K562 (cell line): Measurements from ENCODE around the gene PRDM16. TPM values are rescaled to one million over a fixed set of nuclear protein-coding genes. Genes with fewer than 3 reads are reported as not detected.
A peak's percentile ranks its signal among the peaks of the same experiment; 100 is the strongest.

Experiments used
- ATAC-seq: fragments of 200-7000 bp; cut with Tn5 transposase; 3 replicates; pipeline ENCODE4 v1.9.1; 2020; ENCODE audit warnings: moderate library complexity
- BruUV-seq: library from RNA; stranded (reverse); fragments of 400-500 nt; replicated peaks from 2 replicates; lab custom pipeline; 2021; lab: Mats Ljungman, UMichigan
- CTCF ChIA-PET: fragments of 300-600 bp; formaldehyde crosslinking; extraction: SDS; loops from one replicate; lab custom pipeline; 2021; ENCODE audit warnings: low intra/inter-chr PET ratio; lab: Yijun Ruan, JAX
- POLR2A ChIA-PET: fragments of 300-600, 350-650 bp; sonication (Branson Sonifier 250); formaldehyde crosslinking; extraction: SDS; loops from one replicate; lab custom pipeline; 2021; ENCODE audit warnings: antibody characterized with exemption, inconsistent platforms; lab: Yijun Ruan, JAX
- DNase-seq, 4 experiments: peaks; one replicate each; pipeline versions ENCODE4 v3.0.0 to v3.0.0-alpha.2; 2011 to 2018; ENCODE audit warnings: low spot score in 3 of 4, mixed read lengths in 3 of 4; ENCODE audit errors: extremely low read depth in 1 of 4
- FAIRE-seq: peaks from 2 replicates; lab custom pipeline; 2011; peaks lifted over from hg19 to GRCh38; lab: Jason Lieb, UNC
- H2AFZ ChIP-seq: 2 replicates; pipeline ENCODE4 v1.6.0; 2011; ENCODE audit warnings: low read depth, low read length, control low read depth, inconsistent platforms
- H3K27ac ChIP-seq: fragments of 200-600 bp; 3 replicates; pipeline ENCODE4 v1.8.0; 2011; ENCODE audit warnings: low read depth, mild to moderate bottlenecking, control low read depth, inconsistent platforms, low read length, moderate library complexity, mixed read lengths; ENCODE audit errors: extremely low read depth
- H3K27me3 ChIP-seq, 2 experiments: fragments of 300-600 bp in 1 of 2; 2 replicates in 1 of 2; 3 replicates in 1 of 2; pipeline versions ENCODE4 v1.6.0 to v1.8.0; 2011; ENCODE audit warnings: inconsistent platforms in 2 of 2, low read length in 2 of 2, mild to moderate bottlenecking in 1 of 2, mixed read lengths in 1 of 2, moderate library complexity in 1 of 2; ENCODE audit not compliant: control insufficient read depth in 2 of 2, insufficient read depth in 2 of 2
- H3K36me3 ChIP-seq: fragments of 300-600 bp; 3 replicates; pipeline ENCODE4 v1.8.0; 2011; ENCODE audit warnings: mild to moderate bottlenecking, low read length, inconsistent platforms; ENCODE audit not compliant: control insufficient read depth, insufficient read depth
- H3K4me1 ChIP-seq, 2 experiments: fragments of 200-600 bp in 1 of 2; replicated peaks in 1 of 2; 2 replicates in 1 of 2; 3 replicates in 1 of 2; pipeline versions ENCODE4 v1.5.1 to v1.8.0; 2011; ENCODE audit warnings: inconsistent platforms in 2 of 2, low read length in 2 of 2, mild to moderate bottlenecking in 1 of 2, mixed read lengths in 1 of 2, moderate library complexity in 1 of 2; ENCODE audit not compliant: control insufficient read depth in 2 of 2, insufficient read depth in 2 of 2
- H3K4me2 ChIP-seq: 2 replicates; pipeline ENCODE4 v1.6.1; 2011; ENCODE audit warnings: low read length, control low read depth, inconsistent platforms, mixed read lengths; ENCODE audit not compliant: insufficient read depth
- H3K4me3 ChIP-seq: fragments of 200-600 bp; sonication (generic), shearing (Covaris generic); 2 replicates; pipeline ENCODE4 v1.5.1; 2016; ENCODE audit warnings: control low read depth, inconsistent platforms
- H3K79me2 ChIP-seq: fragments of 200-600 bp; 3 replicates; pipeline ENCODE4 v1.8.0; 2011; ENCODE audit warnings: low read length, inconsistent platforms; ENCODE audit not compliant: control insufficient read depth, insufficient read depth
- H3K9ac ChIP-seq, 2 experiments: 2 replicates each; pipeline versions ENCODE4 v1.6.0 to v1.6.1; 2011; ENCODE audit warnings: low read depth in 2 of 2, low read length in 2 of 2, control low read depth in 1 of 2, inconsistent platforms in 1 of 2, mild to moderate bottlenecking in 1 of 2, mixed read lengths in 1 of 2; ENCODE audit not compliant: insufficient read depth in 1 of 2
- H3K9me1 ChIP-seq: one replicate; pipeline ENCODE4 v1.6.0; 2011; ENCODE audit warnings: inconsistent platforms, mild to moderate bottlenecking, low read length, moderate library complexity; ENCODE audit not compliant: control insufficient read depth, insufficient read depth
- H3K9me3 ChIP-seq: replicated peaks from 2 replicates; pipeline ENCODE4 v1.5.1; 2011; ENCODE audit warnings: low read depth, low read length, inconsistent platforms; ENCODE audit not compliant: control insufficient read depth, insufficient read depth
- H4K20me1 ChIP-seq: replicated peaks from 2 replicates; pipeline ENCODE4 v1.6.1; 2011; ENCODE audit warnings: low read length, inconsistent platforms, mixed read lengths; ENCODE audit not compliant: control insufficient read depth, insufficient read depth
- ATF3 ChIP-seq, 2 experiments: fragments of 450-650 bp in 1 of 2; sonication (generic) in 1 of 2; formaldehyde crosslinking in 1 of 2; IDR thresholded peaks in 1 of 2; conservative IDR thresholded peaks in 1 of 2; 2 replicates each; pipeline versions ENCODE4 v1.6.1 to v1.8.1; 2016 to 2023; ENCODE audit warnings: mild to moderate bottlenecking in 2 of 2, moderate library complexity in 2 of 2, inconsistent platforms in 1 of 2, missing genetic modification reagents in 1 of 2
- CTBP1 ChIP-seq: fragments of 450-650 bp; IDR thresholded peaks from 2 replicates; pipeline ENCODE4 v1.6.1; 2016; ENCODE audit warnings: borderline replicate concordance
- E2F5 ChIP-seq: sonication (generic); formaldehyde crosslinking; IDR thresholded peaks from 2 replicates; pipeline ENCODE4 v1.8.0; 2022; ENCODE audit warnings: mild to moderate bottlenecking, missing genetic modification reagents
- ETV6 ChIP-seq, 3 experiments: fragments of 150-350 bp in 1 of 3; sonication (generic) in 1 of 3; formaldehyde crosslinking in 1 of 3; IDR thresholded peaks; 2 replicates each; pipeline versions ENCODE4 v1.6.1 to v1.8.0; 2014 to 2022; ENCODE audit warnings: borderline replicate concordance in 2 of 3, low read depth in 2 of 3, antibody characterized with exemption in 1 of 3, low read length in 1 of 3, mild to moderate bottlenecking in 1 of 3, missing genetic modification reagents in 1 of 3
- L3MBTL2 ChIP-seq: fragments of 450-650 bp; IDR thresholded peaks from 2 replicates; pipeline ENCODE4 v1.6.1; 2016; ENCODE audit warnings: mild to moderate bottlenecking, moderate library complexity
- MCM7 ChIP-seq, 2 experiments: fragments of 450-650 bp; IDR thresholded peaks; 2 replicates each; pipeline ENCODE4 v1.6.1; 2016 to 2018
- NCOA2 ChIP-seq, 2 experiments: fragments of 450-650 bp; IDR thresholded peaks; 2 replicates each; pipeline ENCODE4 v1.6.1; 2018; ENCODE audit warnings: mild to moderate bottlenecking in 2 of 2, moderate library complexity in 1 of 2; ENCODE audit not compliant: partially characterized antibody in 2 of 2
- PTRF ChIP-seq: fragments of 450-650 bp; IDR thresholded peaks from 2 replicates; pipeline ENCODE4 v1.6.1; 2016; ENCODE audit warnings: mild to moderate bottlenecking, missing genetic modification characterization, missing compliant biosample characterization
- RFX1 ChIP-seq: fragments of 450-650 bp; IDR thresholded peaks from 2 replicates; pipeline ENCODE4 v1.6.1; 2016; ENCODE audit warnings: mild to moderate bottlenecking, moderate library complexity
- SMARCE1 ChIP-seq: fragments of 450-650 bp; IDR thresholded peaks from 2 replicates; pipeline ENCODE4 v1.7.1; 2016; ENCODE audit warnings: mild to moderate bottlenecking
- SOX6 ChIP-seq: fragments of 450-650 bp; IDR thresholded peaks from 2 replicates; pipeline ENCODE4 v1.6.1; 2014; ENCODE audit warnings: mild to moderate bottlenecking
- STAT6 ChIP-seq: sonication (generic); formaldehyde crosslinking; IDR thresholded peaks from 2 replicates; pipeline ENCODE4 v1.8.1; 2023; ENCODE audit warnings: mild to moderate bottlenecking, missing genetic modification reagents
- TAF1 ChIP-seq: IDR thresholded peaks from 2 replicates; pipeline ENCODE4 v1.6.1; 2011; ENCODE audit warnings: mild to moderate bottlenecking, low read length, moderate library complexity; ENCODE audit not compliant: insufficient read depth, control insufficient read depth, severe bottlenecking; ENCODE audit errors: extremely low read depth
- ZNF436 ChIP-seq: fragments of 250-450, 450-650 bp; sonication (Bioruptor Pico); formaldehyde crosslinking; IDR thresholded peaks from 2 replicates; pipeline ENCODE4 v1.7.0; 2020; ENCODE audit warnings: mild to moderate bottlenecking
- ZNF764 ChIP-seq: fragments of 250-450 bp; sonication (Bioruptor Pico); IDR thresholded peaks from 2 replicates; pipeline ENCODE4 v1.4.0; 2020; ENCODE audit warnings: low read depth, mild to moderate bottlenecking, moderate library complexity
- WGBS: fragments of 100-300 bp; shearing (Covaris generic); methylation state at CpG from one replicate; pipeline ENCODE4 v1.1.6; 2016; ENCODE audit warnings: low coverage, mixed read lengths; ENCODE audit not compliant: insufficient coverage; ENCODE audit errors: missing lambda C conversion rate; 5-methylcytosine and 5-hydroxymethylcytosine counted together
- in situ Hi-C: fragments of 300-500 bp; cut with MboI; formaldehyde crosslinking; loops from 4 replicates; pipeline ENCODE4 v1.15.0; 2018; ENCODE audit warnings: inconsistent platforms, mixed read lengths
- intact Hi-C: fragments of 100-400 bp; cut with micrococcal nuclease; formaldehyde crosslinking; loops from 2 replicates; pipeline ENCODE4 v1.14.2; 2022
- polyA plus RNA-seq, 8 experiments: library from polyadenylated mRNA; depleted of rRNA in 4 of 8; stranded (reverse) in 5 of 8; unstranded in 3 of 8; fragments of >200 nt; fragmentation: Nextera tagmentation in 2 of 8; fragmentation: Illumina TruSeq in 1 of 8; extraction: Ambion mirVana in 2 of 8; extraction: Trizol in 1 of 8; gene quantifications; 2 replicates each; pipeline versions ENCODE4 v1.2.1 to v1.2.3, GENCODE V29; 2011 to 2014; ENCODE audit warnings: inconsistent platforms in 1 of 8, missing spikeins in 1 of 8
- total RNA-seq, 7 experiments: library from RNA; depleted of rRNA in 6 of 7; stranded (reverse); fragments of >200 nt in 6 of 7; fragmentation: Illumina TruSeq in 2 of 7; extraction: Trizol in 2 of 7; gene quantifications; 2 replicates each; pipeline versions ENCODE4 v1.2.1 to v1.2.3, GENCODE V29; 2011 to 2021; ENCODE audit warnings: low replicate concordance in 1 of 7

The PRDM16 gene
- total and polyA plus RNA-seq, 9 of the 15 experiments (the other 6 are each of a cell fraction or from before 2014, with no cell fraction given): 0.10 to 0.27 TPM; not detected in 7

- peak; percentile 74 to 92 (median 86) for DNase-seq
- in situ Hi-C loops (no loop called here), intact Hi-C loops (loop anchor here (1.0 kb wide), 2 partner anchors 30 to 165 kb away; no protein-coding TSS in a partner anchor)
- Histone ChIP-seq H2AFZ (peak within 1 kb of the TSS; percentile 57), H3K9me3 (no peaks in the 10 kb centered on the region), H4K20me1 (peaks cover 31% of the 10 kb centered on the region), H3K79me2 (no peaks in the 10 kb centered on the region), H3K9ac (peak within 1 kb of the TSS in 1 of 2 experiments; percentile 72; a peak in 3 of 4 replicates), H3K4me1 (peaks cover 0 to 39% of the 10 kb centered on the region in 2 experiments; a peak in 3 of 5 replicates), H3K9me1 (no peaks in the 10 kb centered on the region), H3K27me3 (peaks cover 9 to 37% of the 10 kb centered on the region in 2 experiments; a peak in 4 of 5 replicates), H3K27ac (no peak within 1 kb of the TSS), H3K36me3 (no peaks in the 10 kb centered on the region), H3K4me3 (peak within 1 kb of the TSS; percentile 38), H3K4me2 (peak within 1 kb of the TSS; percentile 37)
- no TSS peak for BruUV-seq
- no peak for FAIRE-seq
- WGBS: 5% methylated on average over 36 of the region's 84 CpGs
- ChIA-PET POLR2A (interaction anchor here (0.6 to 1.5 kb wide), 4 partner anchors 13 to 176 kb away, joined by 3 to 6 read pairs (median 4); no protein-coding TSS in a partner anchor), CTCF (interaction anchor here (0.8 to 4.1 kb wide), 4 partner anchors 18 to 168 kb away, joined by 3 to 91 read pairs (median 14); no protein-coding TSS in a partner anchor)
- ATAC-seq: peak; percentile 84
- TF ChIP-seq SOX6 (0 out of 2 replicates have a peak, but pooled peaks have one; percentile 23), ATF3 (IDR thresholded peaks at IDR 0.05) (no peak), ATF3 (CRISPR knock-in tag; conservative IDR thresholded peaks at IDR 0.05) (no peak), TAF1 (no peak), CTBP1 (peak; percentile 91), STAT6 (CRISPR knock-in tag) (no peak), E2F5 (CRISPR knock-in tag) (no peak), SMARCE1 (no peak), NCOA2 (IDR thresholded peaks at IDR 0.05; ENCODE audit: partially characterized antibody in 2 of 2) (no peak), ZNF436 (CRISPR knock-in tag) (peak; percentile 97), ZNF764 (CRISPR knock-in tag) (peak; percentile 32; the same call in 1 of the 2 replicates), MCM7 (IDR thresholded peaks at IDR 0.05) (no peak), RFX1 (no peak), L3MBTL2 (peak; percentile 91), ETV6 (IDR thresholded peaks at IDR 0.05; ENCODE audit: borderline replicate concordance in 1 of 2, low read depth in 2 of 2, low read length in 1 of 2) (no peak), ETV6 (CRISPR knock-in tag; IDR thresholded peaks at IDR 0.05; ENCODE audit: borderline replicate concordance) (no peak), PTRF (tag) (no peak)
These were observed 385.1 kb downstream of the PRDM16 start, which contains the start of gene ARHGEF16 for GRCh38 chr1:3453891-3454810. TSS of gene ARHGEF16 (plus strand) at chr1:3454665. CDS start at chr1:3463085, 8,420 bp downstream.
